Measurements from ENCODE around the gene CORO2B.

DNA sequence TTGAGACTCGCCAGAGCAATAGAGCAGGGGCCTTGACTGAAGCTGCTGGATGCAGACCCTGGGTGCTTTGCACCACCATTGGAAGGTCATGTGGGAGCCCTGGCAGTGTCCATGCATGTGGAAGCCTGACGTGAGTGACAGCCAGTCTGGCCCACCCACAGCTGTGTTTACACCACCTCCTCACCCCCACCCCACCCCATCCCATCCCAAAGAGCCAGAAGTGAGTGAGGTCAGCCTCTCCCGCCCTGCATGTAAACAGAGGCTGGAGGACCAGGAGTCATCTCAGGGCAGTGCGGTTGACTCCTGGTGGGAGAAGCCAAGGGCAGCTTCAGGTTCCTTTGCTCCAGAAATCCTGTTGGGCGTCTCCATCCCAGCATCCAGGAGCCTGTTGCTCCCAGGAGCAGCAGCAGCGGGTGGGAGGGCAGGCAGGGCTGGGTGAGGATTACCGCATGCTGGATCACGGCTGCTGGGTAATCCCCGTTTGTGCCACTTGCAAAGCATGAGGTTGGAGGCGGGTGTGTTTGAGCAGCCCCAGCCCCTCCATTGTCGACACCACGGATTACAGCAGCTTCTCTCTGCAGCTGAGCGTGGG, 44.6 kb downstream of the CORO2B start:
- TF ChIP-seq, protein P1, sequence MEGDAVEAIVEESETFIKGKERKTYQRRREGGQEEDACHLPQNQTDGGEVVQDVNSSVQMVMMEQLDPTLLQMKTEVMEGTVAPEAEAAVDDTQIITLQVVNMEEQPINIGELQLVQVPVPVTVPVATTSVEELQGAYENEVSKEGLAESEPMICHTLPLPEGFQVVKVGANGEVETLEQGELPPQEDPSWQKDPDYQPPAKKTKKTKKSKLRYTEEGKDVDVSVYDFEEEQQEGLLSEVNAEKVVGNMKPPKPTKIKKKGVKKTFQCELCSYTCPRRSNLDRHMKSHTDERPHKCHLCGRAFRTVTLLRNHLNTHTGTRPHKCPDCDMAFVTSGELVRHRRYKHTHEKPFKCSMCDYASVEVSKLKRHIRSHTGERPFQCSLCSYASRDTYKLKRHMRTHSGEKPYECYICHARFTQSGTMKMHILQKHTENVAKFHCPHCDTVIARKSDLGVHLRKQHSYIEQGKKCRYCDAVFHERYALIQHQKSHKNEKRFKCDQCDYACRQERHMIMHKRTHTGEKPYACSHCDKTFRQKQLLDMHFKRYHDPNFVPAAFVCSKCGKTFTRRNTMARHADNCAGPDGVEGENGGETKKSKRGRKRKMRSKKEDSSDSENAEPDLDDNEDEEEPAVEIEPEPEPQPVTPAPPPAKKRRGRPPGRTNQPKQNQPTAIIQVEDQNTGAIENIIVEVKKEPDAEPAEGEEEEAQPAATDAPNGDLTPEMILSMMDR (IDR thresholded peaks at IDR 0.05) = no peak
- TF ChIP-seq POLR2A (IDR thresholded peaks at IDR 0.05) = no peak
